ENCODE measurements around the gene GRIA1. TPM values are rescaled to one million over a fixed set of nuclear protein-coding genes. Genes with fewer than 3 reads are reported as not detected.

The GRIA1 gene
- total and polyA plus RNA-seq, 2 of the 13 experiments (the other 11 are each of a cell fraction or from before 2014, with no cell fraction given), result not detected

DNA sequence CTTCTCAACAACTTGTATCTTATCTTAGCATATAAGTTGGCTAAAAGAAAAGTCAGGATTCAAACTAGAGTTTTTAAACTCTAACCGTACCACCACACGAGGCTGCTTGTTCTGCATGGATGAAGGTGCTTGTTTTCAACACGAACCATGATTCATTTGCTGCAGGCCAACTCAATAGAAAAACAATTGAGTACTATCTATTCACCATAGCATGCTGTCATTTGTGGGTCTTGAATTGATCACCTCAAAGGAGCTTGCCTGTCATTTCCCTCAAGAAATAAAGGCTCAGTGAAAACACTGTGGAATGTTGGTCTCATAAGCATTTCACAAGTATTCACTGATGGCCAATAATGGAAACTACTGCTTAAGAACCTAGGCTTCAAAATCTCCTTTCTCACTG, 21.0 kb upstream of the GRIA1 start:
- in situ Hi-C loops (cut with HindIII; ENCODE audit: extremely low pct_ligation_motif_present, low pct_unique_long_range_greater_than_20kb), result no loop called here
- CTCF ChIA-PET (ENCODE audit: low intra/inter-chr PET ratio, low total read pairs), result no interaction called here
- TF ChIP-seq, protein P1, sequence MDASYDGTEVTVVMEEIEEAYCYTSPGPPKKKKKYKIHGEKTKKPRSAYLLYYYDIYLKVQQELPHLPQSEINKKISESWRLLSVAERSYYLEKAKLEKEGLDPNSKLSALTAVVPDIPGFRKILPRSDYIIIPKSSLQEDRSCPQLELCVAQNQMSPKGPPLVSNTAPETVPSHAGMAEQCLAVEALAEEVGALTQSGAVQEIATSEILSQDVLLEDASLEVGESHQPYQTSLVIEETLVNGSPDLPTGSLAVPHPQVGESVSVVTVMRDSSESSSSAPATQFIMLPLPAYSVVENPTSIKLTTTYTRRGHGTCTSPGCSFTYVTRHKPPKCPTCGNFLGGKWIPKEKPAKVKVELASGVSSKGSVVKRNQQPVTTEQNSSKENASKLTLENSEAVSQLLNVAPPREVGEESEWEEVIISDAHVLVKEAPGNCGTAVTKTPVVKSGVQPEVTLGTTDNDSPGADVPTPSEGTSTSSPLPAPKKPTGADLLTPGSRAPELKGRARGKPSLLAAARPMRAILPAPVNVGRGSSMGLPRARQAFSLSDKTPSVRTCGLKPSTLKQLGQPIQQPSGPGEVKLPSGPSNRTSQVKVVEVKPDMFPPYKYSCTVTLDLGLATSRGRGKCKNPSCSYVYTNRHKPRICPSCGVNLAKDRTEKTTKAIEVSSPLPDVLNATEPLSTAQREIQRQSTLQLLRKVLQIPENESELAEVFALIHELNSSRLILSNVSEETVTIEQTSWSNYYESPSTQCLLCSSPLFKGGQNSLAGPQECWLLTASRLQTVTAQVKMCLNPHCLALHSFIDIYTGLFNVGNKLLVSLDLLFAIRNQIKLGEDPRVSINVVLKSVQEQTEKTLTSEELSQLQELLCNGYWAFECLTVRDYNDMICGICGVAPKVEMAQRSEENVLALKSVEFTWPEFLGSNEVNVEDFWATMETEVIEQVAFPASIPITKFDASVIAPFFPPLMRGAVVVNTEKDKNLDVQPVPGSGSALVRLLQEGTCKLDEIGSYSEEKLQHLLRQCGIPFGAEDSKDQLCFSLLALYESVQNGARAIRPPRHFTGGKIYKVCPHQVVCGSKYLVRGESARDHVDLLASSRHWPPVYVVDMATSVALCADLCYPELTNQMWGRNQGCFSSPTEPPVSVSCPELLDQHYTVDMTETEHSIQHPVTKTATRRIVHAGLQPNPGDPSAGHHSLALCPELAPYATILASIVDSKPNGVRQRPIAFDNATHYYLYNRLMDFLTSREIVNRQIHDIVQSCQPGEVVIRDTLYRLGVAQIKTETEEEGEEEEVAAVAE (CRISPR knock-in tag; IDR thresholded peaks at IDR 0.05; ENCODE audit: borderline replicate concordance), result no peak
- TF ChIP-seq MAZ (IDR thresholded peaks at IDR 0.05; ENCODE audit: borderline replicate concordance, low read depth, low read length) (no peak), MAZ (CRISPR knock-in tag; IDR thresholded peaks at IDR 0.05; ENCODE audit: low read depth) (no peak), SP4 (CRISPR knock-in tag; IDR thresholded peaks at IDR 0.05) (no peak), PTBP1 (IDR thresholded peaks at IDR 0.05; ENCODE audit: low read depth, low read length, poor library complexity, severe bottlenecking) (no peak), DNMT1 (CRISPR knock-in tag; IDR thresholded peaks at IDR 0.05) (no peak), PRMT3 (CRISPR knock-in tag; IDR thresholded peaks at IDR 0.05; ENCODE audit: borderline replicate concordance, low read depth) (no peak), SP5 (CRISPR knock-in tag; IDR thresholded peaks at IDR 0.05; ENCODE audit: borderline replicate concordance, low read depth) (no peak), TOPORS (CRISPR knock-in tag; IDR thresholded peaks at IDR 0.05) (no peak), MEIS1 (CRISPR knock-in tag; IDR thresholded peaks at IDR 0.05; ENCODE audit: borderline replicate concordance) (no peak)
- TF ChIP-seq, protein P2, sequence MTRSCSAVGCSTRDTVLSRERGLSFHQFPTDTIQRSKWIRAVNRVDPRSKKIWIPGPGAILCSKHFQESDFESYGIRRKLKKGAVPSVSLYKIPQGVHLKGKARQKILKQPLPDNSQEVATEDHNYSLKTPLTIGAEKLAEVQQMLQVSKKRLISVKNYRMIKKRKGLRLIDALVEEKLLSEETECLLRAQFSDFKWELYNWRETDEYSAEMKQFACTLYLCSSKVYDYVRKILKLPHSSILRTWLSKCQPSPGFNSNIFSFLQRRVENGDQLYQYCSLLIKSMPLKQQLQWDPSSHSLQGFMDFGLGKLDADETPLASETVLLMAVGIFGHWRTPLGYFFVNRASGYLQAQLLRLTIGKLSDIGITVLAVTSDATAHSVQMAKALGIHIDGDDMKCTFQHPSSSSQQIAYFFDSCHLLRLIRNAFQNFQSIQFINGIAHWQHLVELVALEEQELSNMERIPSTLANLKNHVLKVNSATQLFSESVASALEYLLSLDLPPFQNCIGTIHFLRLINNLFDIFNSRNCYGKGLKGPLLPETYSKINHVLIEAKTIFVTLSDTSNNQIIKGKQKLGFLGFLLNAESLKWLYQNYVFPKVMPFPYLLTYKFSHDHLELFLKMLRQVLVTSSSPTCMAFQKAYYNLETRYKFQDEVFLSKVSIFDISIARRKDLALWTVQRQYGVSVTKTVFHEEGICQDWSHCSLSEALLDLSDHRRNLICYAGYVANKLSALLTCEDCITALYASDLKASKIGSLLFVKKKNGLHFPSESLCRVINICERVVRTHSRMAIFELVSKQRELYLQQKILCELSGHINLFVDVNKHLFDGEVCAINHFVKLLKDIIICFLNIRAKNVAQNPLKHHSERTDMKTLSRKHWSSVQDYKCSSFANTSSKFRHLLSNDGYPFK (CRISPR knock-in tag; IDR thresholded peaks at IDR 0.05; ENCODE audit: borderline replicate concordance), result no peak
- TF ChIP-seq, protein P3, sequence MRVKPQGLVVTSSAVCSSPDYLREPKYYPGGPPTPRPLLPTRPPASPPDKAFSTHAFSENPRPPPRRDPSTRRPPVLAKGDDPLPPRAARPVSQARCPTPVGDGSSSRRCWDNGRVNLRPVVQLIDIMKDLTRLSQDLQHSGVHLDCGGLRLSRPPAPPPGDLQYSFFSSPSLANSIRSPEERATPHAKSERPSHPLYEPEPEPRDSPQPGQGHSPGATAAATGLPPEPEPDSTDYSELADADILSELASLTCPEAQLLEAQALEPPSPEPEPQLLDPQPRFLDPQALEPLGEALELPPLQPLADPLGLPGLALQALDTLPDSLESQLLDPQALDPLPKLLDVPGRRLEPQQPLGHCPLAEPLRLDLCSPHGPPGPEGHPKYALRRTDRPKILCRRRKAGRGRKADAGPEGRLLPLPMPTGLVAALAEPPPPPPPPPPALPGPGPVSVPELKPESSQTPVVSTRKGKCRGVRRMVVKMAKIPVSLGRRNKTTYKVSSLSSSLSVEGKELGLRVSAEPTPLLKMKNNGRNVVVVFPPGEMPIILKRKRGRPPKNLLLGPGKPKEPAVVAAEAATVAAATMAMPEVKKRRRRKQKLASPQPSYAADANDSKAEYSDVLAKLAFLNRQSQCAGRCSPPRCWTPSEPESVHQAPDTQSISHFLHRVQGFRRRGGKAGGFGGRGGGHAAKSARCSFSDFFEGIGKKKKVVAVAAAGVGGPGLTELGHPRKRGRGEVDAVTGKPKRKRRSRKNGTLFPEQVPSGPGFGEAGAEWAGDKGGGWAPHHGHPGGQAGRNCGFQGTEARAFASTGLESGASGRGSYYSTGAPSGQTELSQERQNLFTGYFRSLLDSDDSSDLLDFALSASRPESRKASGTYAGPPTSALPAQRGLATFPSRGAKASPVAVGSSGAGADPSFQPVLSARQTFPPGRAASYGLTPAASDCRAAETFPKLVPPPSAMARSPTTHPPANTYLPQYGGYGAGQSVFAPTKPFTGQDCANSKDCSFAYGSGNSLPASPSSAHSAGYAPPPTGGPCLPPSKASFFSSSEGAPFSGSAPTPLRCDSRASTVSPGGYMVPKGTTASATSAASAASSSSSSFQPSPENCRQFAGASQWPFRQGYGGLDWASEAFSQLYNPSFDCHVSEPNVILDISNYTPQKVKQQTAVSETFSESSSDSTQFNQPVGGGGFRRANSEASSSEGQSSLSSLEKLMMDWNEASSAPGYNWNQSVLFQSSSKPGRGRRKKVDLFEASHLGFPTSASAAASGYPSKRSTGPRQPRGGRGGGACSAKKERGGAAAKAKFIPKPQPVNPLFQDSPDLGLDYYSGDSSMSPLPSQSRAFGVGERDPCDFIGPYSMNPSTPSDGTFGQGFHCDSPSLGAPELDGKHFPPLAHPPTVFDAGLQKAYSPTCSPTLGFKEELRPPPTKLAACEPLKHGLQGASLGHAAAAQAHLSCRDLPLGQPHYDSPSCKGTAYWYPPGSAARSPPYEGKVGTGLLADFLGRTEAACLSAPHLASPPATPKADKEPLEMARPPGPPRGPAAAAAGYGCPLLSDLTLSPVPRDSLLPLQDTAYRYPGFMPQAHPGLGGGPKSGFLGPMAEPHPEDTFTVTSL (CRISPR knock-in tag; IDR thresholded peaks at IDR 0.05; ENCODE audit: borderline replicate concordance), result no peak

More for the DNA sequence above, 21.0 kb upstream of the GRIA1 start:
- no peak for DNase-seq (ENCODE audit: low spot score)
- no peak overlapping the region for H3K4me2 ChIP-seq (ENCODE audit: low read depth, low read length)
- H3K36me3 ChIP-seq (replicated peaks in 1 of 2; ENCODE audit: control insufficient read depth in 1 of 2, insufficient read depth in 2 of 2, low read length in 2 of 2), result no peaks in the 10 kb centered on the region
- H3K27ac ChIP-seq (ENCODE audit: extremely low read length, insufficient read depth, low read length), result no peak overlapping the region
- no peaks in the 10 kb centered on the region for H3K9me3 ChIP-seq (ENCODE audit: low read length)
- no peak for ATAC-seq
- no peaks in the 10 kb centered on the region for H4K20me1 ChIP-seq (ENCODE audit: insufficient read depth, low read length)
- BruUV-seq (replicated peaks), result no TSS peak
- H3K4me1 ChIP-seq (ENCODE audit: insufficient read depth, low read length), result no peaks in the 10 kb centered on the region
- WGBS (ENCODE audit: low lambda C conversion rate), result 0% methylated on average over 3 of the region's 3 CpGs
- H3K27me3 ChIP-seq (ENCODE audit: control insufficient read depth in 1 of 2, insufficient read depth in 2 of 2, low read length in 2 of 2), result no peaks in the 10 kb centered on the region
- H2AFZ ChIP-seq (ENCODE audit: low read length), result no peak overlapping the region
- no peaks in the 10 kb centered on the region for H3K79me2 ChIP-seq (ENCODE audit: insufficient read depth, low read length)
- intact Hi-C loops (cut with micrococcal nuclease; ENCODE audit: unreplicated experiment), result no loop called here
- no peak overlapping the region for H3K9ac ChIP-seq (ENCODE audit: insufficient read depth, low read depth, low read length)
- POLR2A ChIA-PET, result no interaction called here
- FAIRE-seq, result no peak
- no peak overlapping the region for H3K4me3 ChIP-seq (replicated peaks in 1 of 3; ENCODE audit: insufficient read depth in 1 of 3, low read depth in 2 of 3, low read length in 3 of 3)
